Nucleus accumbens (tissue), 56 donors: ENCODE results near the gene CER1.
A peak's percentile ranks its signal among the peaks of the same experiment; 100 is the strongest.
"Not testable (repeated sequence)": the region's sequence is repeated elsewhere in the genome, so short reads cannot be mapped to it uniquely, and the experiment has no call there.

ENCODE experiments used
- DNase-seq, 56 donors: peaks; one replicate each; lab custom pipeline; 2025; lab: John Stamatoyannopoulos, UW

Gene CER1

GRCh38 chr9:14719231-14719923, 3.2 kb downstream of the CER1 start:
- no peak for DNase-seq

DNA sequence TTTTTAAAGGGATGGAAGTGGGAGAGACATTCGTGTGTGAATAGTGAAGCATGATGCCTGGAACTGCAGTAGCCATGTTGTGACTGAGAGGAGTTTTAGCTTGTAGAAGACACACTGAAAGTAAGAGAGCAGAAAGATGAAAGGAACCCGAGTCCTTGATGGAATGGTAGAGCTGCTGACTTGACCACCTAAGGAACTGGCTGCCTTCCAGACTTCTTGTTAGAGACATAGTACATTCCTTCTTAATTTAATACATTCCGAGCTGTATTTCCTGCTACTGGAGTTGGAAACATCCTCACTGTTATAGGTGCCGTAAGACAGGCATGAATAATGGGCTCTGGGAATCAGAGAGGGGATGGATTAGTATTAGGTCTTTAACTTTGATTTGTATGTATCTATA, 7.4 kb downstream of the CER1 start:
- no peak for DNase-seq

DNA sequence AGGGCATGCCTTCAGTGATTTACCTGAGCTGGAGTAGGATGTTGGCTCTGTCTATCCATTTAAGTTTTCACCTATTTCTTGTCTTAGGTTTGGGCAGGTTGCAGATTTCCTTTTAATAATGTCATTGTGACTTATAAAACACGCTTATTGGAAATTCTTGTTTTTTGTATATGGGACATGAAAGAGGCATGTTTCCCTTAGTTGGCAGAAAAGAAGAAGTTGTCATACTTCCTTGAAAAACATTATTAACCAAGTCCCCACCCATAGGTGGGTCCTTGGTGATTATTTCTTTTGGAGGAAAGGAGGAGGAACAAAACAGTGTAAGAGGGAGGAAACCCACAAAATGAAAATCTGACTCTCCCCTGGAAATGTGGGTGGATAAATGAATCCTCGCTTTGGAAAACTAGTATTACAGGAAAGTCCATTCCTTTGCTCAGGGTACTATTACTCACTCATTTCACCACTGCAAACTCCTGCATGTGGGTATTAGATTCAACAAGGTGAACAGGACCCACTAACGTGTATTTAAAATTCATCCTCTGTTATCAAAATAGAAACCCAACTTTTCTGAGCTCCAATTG, 9.3 kb downstream of the CER1 start:
- no peak for DNase-seq

GRCh38 chr9:14710804-14711203, 11.7 kb downstream of the CER1 start:
- DNase-seq = no peak

DNA sequence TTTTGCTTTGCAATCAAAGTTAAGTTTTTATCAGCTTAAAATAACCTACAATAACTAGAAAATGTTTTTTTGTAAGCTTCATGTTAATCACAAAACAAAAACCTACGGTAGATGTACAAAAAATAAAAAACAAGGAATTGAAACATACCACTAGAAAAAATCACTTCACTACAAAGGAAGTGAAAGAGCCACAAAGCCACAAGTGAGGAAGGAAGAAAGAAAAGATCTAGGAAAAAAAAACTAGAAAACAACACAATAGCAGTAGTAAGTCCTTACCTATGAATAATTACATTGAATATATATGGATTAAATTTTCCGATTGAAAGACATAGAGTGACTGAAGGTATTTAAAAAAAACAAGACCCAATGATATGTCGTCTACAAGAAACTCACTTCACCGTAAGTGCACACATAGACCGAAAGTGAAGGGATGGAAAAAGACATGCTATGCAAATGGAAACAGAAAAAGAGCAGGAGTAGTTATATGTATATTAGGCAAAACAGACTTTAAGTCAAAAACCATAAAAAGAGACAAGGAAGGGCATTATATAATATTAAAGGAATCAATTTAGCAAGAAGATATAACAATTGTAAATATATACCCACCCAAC, 15.9 kb downstream of the CER1 start:
- DNase-seq = no peak

GRCh38 chr9:14705079-14705478, 17.5 kb downstream of the CER1 start:
- DNase-seq = no peak

- no peak for DNase-seq
Observed at GRCh38 chr9:14704281-14704680, 18.3 kb downstream of the CER1 start.

DNA sequence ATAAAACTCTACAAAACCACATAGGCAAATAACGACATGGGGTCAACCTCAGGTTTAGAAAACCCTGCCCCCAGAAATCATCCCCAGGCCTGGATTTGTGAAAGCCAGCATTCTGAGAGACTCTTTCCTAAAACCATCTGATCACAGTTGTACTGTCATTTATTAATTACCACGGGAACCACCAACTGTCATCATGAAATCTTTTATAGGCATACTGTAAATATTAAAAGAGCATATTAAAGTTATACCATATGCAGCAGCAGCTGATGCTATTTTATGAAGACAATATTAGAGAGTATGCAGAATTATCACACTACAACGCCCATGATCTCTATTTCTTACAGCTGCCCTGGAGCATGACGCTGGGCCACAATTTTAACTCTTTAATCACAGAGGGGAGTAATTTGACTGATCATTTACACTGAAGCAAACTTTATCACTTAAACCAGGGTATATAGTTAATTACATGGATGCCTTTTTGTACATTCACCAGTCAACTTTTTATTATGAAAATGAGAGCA, 20.3 kb downstream of the CER1 start:
- DNase-seq = no peak

GRCh38 chr9:14693251-14693861, 29.2 kb downstream of the CER1 start, which contains the start of gene ZDHHC21:
Gene ZDHHC21 (minus strand): TSS chr9:14693432. CDS start chr9:14674340, 19,092 bp downstream.
- DNase-seq = peak in 54 of 56 donors; percentile 14 to 84 (median 58)

DNA sequence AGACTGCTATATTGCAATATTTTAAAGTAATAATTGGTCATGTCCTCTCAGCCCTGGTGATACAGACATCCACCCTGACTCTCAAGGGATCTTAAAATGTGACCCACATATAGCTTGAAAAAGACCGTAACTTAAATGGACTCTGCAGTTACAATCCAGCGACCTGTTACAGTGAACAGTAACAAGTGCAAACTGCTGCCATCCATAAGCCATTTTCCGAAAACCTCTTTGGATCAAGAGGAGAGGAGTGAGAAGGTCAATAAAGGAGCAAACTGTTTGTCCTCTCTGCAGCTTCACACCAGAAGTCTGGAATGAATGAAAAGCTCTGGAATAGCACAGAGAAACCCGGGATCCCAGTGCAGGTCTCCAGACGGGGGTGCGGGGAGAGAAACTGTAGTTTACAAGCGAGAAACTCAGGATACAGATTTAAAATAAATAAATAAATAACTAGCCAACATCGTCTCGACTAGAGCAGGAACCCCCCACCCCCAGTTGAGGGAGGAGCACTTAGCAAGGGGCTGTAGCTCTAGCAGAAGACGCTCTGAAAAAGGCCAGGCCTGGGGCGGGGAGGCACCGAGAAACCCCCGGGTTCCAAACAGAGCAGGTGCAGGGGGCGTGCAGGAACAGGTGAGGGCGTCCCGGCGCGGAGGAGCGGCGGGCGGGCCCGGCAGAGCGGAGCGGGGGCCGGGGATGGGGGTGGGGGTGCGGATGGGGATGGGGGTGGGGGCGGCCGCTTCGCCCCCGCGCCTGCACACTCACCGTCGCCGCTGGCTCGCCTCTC, 29.9 kb downstream of the CER1 start:
- peak in 36 of 56 donors; percentile 4 to 84 (median 40) for DNase-seq

DNA sequence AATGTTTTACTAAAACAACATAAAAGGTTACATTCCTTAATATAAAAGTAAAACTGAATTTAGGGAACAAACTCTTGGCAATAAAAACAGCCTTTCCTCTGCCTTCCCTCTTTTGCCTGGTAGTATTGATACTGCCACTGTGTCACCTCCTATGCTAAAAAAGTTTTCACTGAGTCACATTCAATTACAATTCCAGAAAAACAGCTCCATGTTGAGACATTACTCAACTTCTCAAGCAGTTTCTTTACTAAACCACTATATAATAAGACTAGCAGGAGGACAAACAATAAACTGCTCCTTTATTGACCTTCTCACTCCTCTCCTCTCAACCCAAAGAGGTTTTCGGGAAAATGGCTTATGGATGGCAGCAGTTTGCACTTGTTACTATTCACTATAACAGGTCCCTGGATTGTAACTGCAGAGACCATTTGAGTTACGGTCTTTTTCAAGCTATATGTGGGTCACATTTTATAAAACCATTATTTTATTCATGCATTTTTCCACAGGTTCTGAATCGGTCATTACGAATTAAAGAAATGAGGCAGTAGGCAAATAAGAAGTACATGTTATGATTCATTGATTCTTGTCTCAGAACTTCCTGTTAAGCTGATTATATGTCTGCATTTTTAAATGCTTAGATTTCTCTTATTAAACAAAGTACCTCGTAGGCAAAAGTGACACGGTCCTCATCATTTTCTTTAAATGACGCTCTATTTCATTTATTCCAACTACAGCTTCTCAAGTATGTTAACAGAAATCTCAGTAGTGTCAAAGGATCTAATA, 31.4 kb downstream of the CER1 start:
- no peak for DNase-seq

- DNase-seq = no peak
Observed at GRCh38 chr9:14687042-14687719, 35.4 kb downstream of the CER1 start.

DNA sequence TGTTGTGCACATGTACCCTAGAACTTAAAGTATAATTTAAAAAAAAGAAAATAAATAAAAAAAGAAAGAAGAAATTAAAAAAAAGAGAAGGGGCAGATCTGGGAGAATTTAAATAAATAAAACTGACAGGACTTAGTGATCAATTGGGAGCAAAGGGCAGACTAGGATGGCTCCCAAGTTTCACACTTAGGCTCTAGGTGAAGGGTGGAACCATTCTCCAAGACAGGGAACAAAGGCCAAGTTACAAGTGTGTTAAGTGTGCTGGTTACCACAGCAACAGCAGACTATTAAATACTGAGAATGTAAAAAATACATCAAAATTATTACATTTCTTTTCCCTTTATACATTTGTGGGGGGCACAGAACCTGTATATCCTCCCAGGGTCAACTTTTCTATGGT, 36.4 kb downstream of the CER1 start:
- DNase-seq = no peak

DNA sequence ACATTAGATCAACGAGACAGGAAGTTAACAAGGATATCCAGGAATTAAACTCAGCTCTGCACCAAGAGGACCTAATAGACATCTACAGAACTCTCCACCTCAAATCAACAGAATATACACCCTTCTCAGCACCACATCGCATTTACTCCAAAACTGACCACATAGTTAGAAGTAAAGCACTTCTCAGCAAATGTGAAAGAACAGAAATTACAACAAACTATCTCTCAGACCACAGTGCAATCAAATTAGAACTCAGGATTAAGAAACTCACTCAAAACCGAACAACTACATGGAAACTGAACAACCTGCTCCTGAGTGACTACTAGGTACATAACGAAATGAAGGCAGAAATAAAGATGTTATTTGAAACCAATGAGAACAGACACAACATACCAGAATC, 39.9 kb downstream of the CER1 start:
- DNase-seq = not testable (repeated sequence)

DNA sequence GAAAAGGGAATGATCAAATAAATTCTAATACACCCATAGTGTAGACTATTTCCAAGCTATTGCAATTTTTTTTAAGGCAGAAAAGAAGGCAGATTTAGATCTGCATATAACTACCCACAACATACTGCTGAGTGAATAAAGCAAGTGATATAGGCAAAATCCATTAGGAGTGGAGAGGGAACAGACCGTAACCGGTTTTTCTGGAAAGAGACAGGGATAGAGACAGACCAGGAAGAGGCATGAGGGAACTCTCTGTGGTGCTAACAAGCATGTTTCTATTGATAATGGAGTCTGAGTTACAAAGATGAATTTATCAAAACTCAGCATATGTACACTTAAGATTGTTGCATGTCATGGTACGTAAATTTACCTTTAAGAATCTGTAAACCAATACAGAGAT, 43.8 kb downstream of the CER1 start:
- DNase-seq = no peak

- no peak for DNase-seq
Observed at GRCh38 chr9:14677872-14678271, 44.7 kb downstream of the CER1 start.

GRCh38 chr9:14677396-14677795, 45.1 kb downstream of the CER1 start:
- DNase-seq = no peak

- DNase-seq = no peak
Observed at GRCh38 chr9:14674630-14675029, 47.9 kb downstream of the CER1 start.

DNA sequence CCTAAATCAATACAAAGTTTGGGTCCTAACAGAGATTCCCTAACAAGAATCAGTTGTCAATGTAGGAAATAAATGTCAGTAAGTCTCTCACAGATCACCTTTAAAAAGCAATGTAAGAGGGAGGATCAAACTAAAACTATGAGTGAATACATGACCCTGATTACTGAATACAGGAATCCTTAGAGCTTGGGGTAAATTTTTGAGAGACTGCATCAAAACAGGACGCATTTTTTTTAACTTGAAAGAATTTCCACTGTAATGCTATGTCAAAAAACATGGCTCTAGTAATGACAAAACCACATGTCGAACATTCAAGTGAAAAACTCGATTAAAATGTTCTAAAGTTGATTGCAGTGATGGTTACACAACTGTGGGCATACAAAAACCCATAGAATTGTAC, 51.2 kb downstream of the CER1 start:
- DNase-seq = no peak
